Tibial nerve (tissue), 4 donors: Measurements from ENCODE around the gene ST3GAL2. TPM values are rescaled to one million over a fixed set of nuclear protein-coding genes. Genes with fewer than 3 reads are reported as not detected.

ENCODE experiments used
- DNase-seq, 2 donors: peaks; one replicate each; pipeline ENCODE4 v3.0.0-alpha.2; 2019; ENCODE audit warnings: low spot score in 2 of 2
- H3K27ac ChIP-seq, 4 donors: fragments of 200-600 bp; sonication (generic) in 3 of 4; one replicate each; pipeline ENCODE4 v1.5.1; 2017 to 2019; ENCODE audit warnings: mild to moderate bottlenecking in 1 of 4
- H3K27me3 ChIP-seq, 2 donors: fragments of 200-600 bp; sonication (generic) in 1 of 2; one replicate each; pipeline versions ENCODE4 v1.5.1 to v1.6.0; 2017 to 2019
- H3K36me3 ChIP-seq, 3 donors: fragments of 200-600 bp; sonication (generic); one replicate each; pipeline ENCODE4 v1.5.1; 2018 to 2019
- H3K4me1 ChIP-seq, 4 donors: fragments of 200-600 bp; sonication (generic) in 3 of 4; one replicate each; pipeline ENCODE4 v1.5.1; 2017 to 2019
- H3K4me3 ChIP-seq, 4 donors: fragments of 200-600 bp; sonication (generic) in 3 of 4; one replicate each; pipeline ENCODE4 v1.5.1; 2017 to 2019; ENCODE audit warnings: mild to moderate bottlenecking in 1 of 4, moderate library complexity in 1 of 4
- H3K9me3 ChIP-seq, 4 donors: fragments of 200-600 bp; sonication (generic) in 3 of 4; one replicate each; pipeline ENCODE4 v1.5.1; 2017 to 2019
- EP300 ChIP-seq, 2 donors: sonication (generic); formaldehyde crosslinking; IDR thresholded peaks; one replicate each; pipeline ENCODE4 v1.6.1; 2017; ENCODE audit warnings: antibody characterized with exemption in 2 of 2, mild to moderate bottlenecking in 1 of 2
- POLR2A ChIP-seq, 2 donors: fragments of 450-650 bp; IDR thresholded peaks; one replicate each; pipeline ENCODE4 v1.6.1; 2017; ENCODE audit warnings: antibody characterized with exemption in 2 of 2, mild to moderate bottlenecking in 2 of 2, moderate library complexity in 2 of 2
- WGBS, 2 donors: methylation state at CpG; one replicate each; pipeline ENCODE4 v1.1.5; 2018; 5-methylcytosine and 5-hydroxymethylcytosine counted together
- total RNA-seq, 4 donors: library from RNA; depleted of rRNA; stranded (reverse); fragments of >200 nt; gene quantifications; one replicate each; pipeline ENCODE4 v1.1.0, GENCODE V29; 2016
- TF ChIP-seq, protein P1 (sequence below), 5 experiments: fragments of 200-600 bp in 3 of 5; fragments of 450-650 bp in 2 of 5; sonication (generic) in 3 of 5; IDR thresholded peaks; one replicate each; pipeline ENCODE4 v1.5.1; 2016 to 2019; ENCODE audit warnings: antibody characterized with exemption in 5 of 5, mild to moderate bottlenecking in 3 of 5, moderate library complexity in 2 of 5

Gene ST3GAL2
- total RNA-seq, 4 donors from 2014 or later: 18.6 to 32.4 (median 23.6) TPM

DNA sequence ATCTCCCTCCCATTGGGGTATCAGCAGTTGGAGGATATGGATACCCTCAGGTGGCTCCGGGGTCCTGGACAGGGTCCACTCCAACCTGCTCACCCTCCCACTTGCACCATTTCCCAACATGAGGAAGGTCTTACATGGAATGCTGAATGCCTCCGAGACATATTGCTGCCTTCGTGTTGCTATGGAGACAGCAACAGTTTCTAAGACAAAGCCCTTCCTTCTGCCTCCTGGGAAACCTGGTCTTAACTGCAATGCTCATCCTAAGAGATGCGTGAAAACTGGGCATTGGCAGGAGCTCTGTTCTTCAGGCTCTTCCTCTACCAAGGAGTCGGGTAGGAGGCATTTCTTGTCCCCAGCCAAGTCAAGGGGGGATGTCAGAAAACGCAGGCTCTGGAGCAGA, 45.2 kb downstream of the ST3GAL2 start:
- Histone ChIP-seq H3K9me3 (no peaks in the 10 kb centered on the region), H3K36me3 (peaks cover 0 to 76% (median 0%) of the 10 kb centered on the region in 3 donors), H3K4me3 (no peak overlapping the region), H3K4me1 (peaks cover 0 to 10% (median 0%) of the 10 kb centered on the region in 4 donors), H3K27me3 (no peaks in the 10 kb centered on the region), H3K27ac (no peak overlapping the region)
- TF ChIP-seq, protein P1, sequence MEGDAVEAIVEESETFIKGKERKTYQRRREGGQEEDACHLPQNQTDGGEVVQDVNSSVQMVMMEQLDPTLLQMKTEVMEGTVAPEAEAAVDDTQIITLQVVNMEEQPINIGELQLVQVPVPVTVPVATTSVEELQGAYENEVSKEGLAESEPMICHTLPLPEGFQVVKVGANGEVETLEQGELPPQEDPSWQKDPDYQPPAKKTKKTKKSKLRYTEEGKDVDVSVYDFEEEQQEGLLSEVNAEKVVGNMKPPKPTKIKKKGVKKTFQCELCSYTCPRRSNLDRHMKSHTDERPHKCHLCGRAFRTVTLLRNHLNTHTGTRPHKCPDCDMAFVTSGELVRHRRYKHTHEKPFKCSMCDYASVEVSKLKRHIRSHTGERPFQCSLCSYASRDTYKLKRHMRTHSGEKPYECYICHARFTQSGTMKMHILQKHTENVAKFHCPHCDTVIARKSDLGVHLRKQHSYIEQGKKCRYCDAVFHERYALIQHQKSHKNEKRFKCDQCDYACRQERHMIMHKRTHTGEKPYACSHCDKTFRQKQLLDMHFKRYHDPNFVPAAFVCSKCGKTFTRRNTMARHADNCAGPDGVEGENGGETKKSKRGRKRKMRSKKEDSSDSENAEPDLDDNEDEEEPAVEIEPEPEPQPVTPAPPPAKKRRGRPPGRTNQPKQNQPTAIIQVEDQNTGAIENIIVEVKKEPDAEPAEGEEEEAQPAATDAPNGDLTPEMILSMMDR (IDR thresholded peaks at IDR 0.05): no peak
- TF ChIP-seq EP300 (IDR thresholded peaks at IDR 0.05): no peak
- no peak for TF ChIP-seq POLR2A (IDR thresholded peaks at IDR 0.05)
- no peak for DNase-seq
- WGBS, 2 donors: 80 to 90% methylated on average over 6 of the region's 6 CpGs

GRCh38 chr16:70392606-70393005, 46.3 kb downstream of the ST3GAL2 start:
- DNase-seq: no peak
- H3K36me3 ChIP-seq: peaks cover 0 to 76% (median 0%) of the 10 kb centered on the region in 3 donors
- TF ChIP-seq, protein P1 (IDR thresholded peaks at IDR 0.05): no peak
- H3K27ac ChIP-seq: no peak overlapping the region
- no peak overlapping the region for H3K4me3 ChIP-seq
- 92 to 96% methylated on average over 4 of the region's 4 CpGs for WGBS, 2 donors
- H3K4me1 ChIP-seq: peaks cover 0 to 10% (median 0%) of the 10 kb centered on the region in 4 donors
- no peaks in the 10 kb centered on the region for H3K27me3 ChIP-seq
- H3K9me3 ChIP-seq: no peaks in the 10 kb centered on the region

- peak overlapping the region in 1 of 4 donors; percentile 11 for H3K27ac ChIP-seq
- no peak for TF ChIP-seq EP300 (IDR thresholded peaks at IDR 0.05)
- H3K4me1 ChIP-seq: peaks cover 0 to 10% (median 0%) of the 10 kb centered on the region in 4 donors
- 73 to 74% methylated on average over 6 to 7 of the region's 7 CpGs for WGBS, 2 donors
- H3K36me3 ChIP-seq: peaks cover 0 to 76% (median 0%) of the 10 kb centered on the region in 3 donors
- no peak overlapping the region for H3K4me3 ChIP-seq
- H3K27me3 ChIP-seq: no peaks in the 10 kb centered on the region
- peak; percentile 51 to 60 for DNase-seq
- H3K9me3 ChIP-seq: no peaks in the 10 kb centered on the region
These were observed 46.9 kb downstream of the ST3GAL2 start for GRCh38 chr16:70391881-70392481.

DNA sequence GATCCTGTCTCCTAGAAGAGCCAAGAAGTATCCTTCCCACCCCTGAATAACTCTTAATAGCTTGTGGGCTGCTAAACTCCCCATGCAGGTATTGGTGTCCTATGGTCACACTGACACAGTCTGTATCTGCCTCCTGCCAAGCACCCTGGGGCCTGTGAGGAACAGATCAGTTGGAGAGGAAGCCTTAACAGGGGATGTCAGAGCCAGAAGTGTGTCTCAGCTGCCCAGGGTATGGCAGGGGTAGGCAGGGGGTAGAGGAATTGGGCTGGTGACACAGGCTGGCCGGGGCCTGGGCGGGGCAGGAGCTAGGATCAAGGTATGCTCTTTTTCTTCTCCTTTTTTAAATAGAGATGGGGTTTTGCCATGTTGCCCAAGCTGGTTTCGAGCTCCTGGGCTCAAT, 47.5 kb downstream of the ST3GAL2 start:
- 98 to 99% methylated on average over 3 of the region's 3 CpGs for WGBS, 2 donors
- Histone ChIP-seq H3K9me3 (no peaks in the 10 kb centered on the region), H3K27me3 (no peaks in the 10 kb centered on the region), H3K4me3 (no peak overlapping the region), H3K4me1 (peaks cover 0 to 10% (median 0%) of the 10 kb centered on the region in 4 donors), H3K36me3 (peaks cover 0 to 78% (median 0%) of the 10 kb centered on the region in 3 donors), H3K27ac (no peak overlapping the region)
- no peak for DNase-seq
- TF ChIP-seq, protein P1 (IDR thresholded peaks at IDR 0.05): no peak
- TF ChIP-seq EP300 (IDR thresholded peaks at IDR 0.05) (no peak), POLR2A (IDR thresholded peaks at IDR 0.05) (no peak)

- 94% methylated on average over 5 of the region's 5 CpGs for WGBS, 2 donors
- Histone ChIP-seq H3K36me3 (peaks cover 0 to 80% (median 0%) of the 10 kb centered on the region in 3 donors), H3K9me3 (no peaks in the 10 kb centered on the region), H3K4me1 (peaks cover 0 to 10% (median 0%) of the 10 kb centered on the region in 4 donors), H3K27ac (no peak overlapping the region), H3K4me3 (no peak overlapping the region), H3K27me3 (no peaks in the 10 kb centered on the region)
- TF ChIP-seq POLR2A (IDR thresholded peaks at IDR 0.05): no peak
- TF ChIP-seq EP300 (IDR thresholded peaks at IDR 0.05): no peak
- TF ChIP-seq, protein P1 (IDR thresholded peaks at IDR 0.05): no peak
- no peak for DNase-seq
These were observed 48.1 kb downstream of the ST3GAL2 start for GRCh38 chr16:70390774-70391173.
